Tibial nerve (tissue), 3 donors: ENCODE data around the gene FYB1.

ENCODE experiments used
- CTCF ChIP-seq, 5 experiments: fragments of 200-600 bp in 3 of 5; fragments of 450-650 bp in 2 of 5; sonication (generic) in 3 of 5; IDR thresholded peaks; one replicate each; pipeline ENCODE4 v1.5.1; 2016 to 2019; ENCODE audit warnings: antibody characterized with exemption in 5 of 5, mild to moderate bottlenecking in 3 of 5, moderate library complexity in 2 of 5
- POLR2A ChIP-seq, 2 donors: fragments of 450-650 bp; IDR thresholded peaks; one replicate each; pipeline ENCODE4 v1.6.1; 2017; ENCODE audit warnings: antibody characterized with exemption in 2 of 2, mild to moderate bottlenecking in 2 of 2, moderate library complexity in 2 of 2

GRCh38 chr5:39107350-39107749 is 112.0 kb downstream of the FYB1 start:
- TF ChIP-seq CTCF (IDR thresholded peaks at IDR 0.05): no peak
- no peak for TF ChIP-seq POLR2A (IDR thresholded peaks at IDR 0.05)
